Endometrium (tissue), 2 donors: ENCODE measurements around the gene CYP4F12.
"Not testable (repeated sequence)": the region's sequence is repeated elsewhere in the genome, so short reads cannot be mapped to it uniquely, and the experiment has no call there.

Experiments used
- FAIRE-seq: peaks from 2 replicates; lab custom pipeline; 2012; peaks lifted over from hg19 to GRCh38; lab: Jason Lieb, UNC
- donor health status: control.
- donor health status: control.

The CYP4F12 gene

GRCh38 chr19:15651791-15652190 is 21.1 kb upstream of the CYP4F12 start:
- no peak for FAIRE-seq

GRCh38 chr19:15652559-15653278 is 20.2 kb upstream of the CYP4F12 start:
- FAIRE-seq = no peak

GRCh38 chr19:15656467-15656866 is 16.4 kb upstream of the CYP4F12 start:
- FAIRE-seq = no peak

- FAIRE-seq = no peak
Observed at GRCh38 chr19:15663247-15663646, 9.6 kb upstream of the CYP4F12 start.

GRCh38 chr19:15666186-15666585 is 6.7 kb upstream of the CYP4F12 start:
- FAIRE-seq = no peak

DNA sequence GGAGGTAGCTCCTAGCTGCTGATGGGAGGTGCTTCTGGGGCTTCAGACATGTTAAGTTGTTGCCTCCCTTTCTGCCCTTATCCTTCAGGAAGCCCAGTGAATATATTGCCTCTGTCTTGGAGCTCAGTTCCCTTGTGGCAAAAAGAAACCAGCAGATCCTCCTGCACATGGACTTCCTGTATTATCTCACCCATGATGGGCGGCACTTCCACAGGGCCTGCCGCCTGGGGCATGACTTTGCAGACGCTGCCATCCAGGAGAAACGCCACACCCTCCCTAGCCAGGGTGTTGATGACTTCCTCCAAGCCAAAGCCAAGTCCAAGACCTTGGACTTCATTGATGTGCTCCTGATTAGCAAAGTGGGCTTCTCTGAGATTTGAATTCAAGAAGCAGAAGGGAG is 6.0 kb upstream of the CYP4F12 start:
- no peak for FAIRE-seq

GRCh38 chr19:15669440-15669839 is 3.4 kb upstream of the CYP4F12 start:
- no peak for FAIRE-seq

DNA sequence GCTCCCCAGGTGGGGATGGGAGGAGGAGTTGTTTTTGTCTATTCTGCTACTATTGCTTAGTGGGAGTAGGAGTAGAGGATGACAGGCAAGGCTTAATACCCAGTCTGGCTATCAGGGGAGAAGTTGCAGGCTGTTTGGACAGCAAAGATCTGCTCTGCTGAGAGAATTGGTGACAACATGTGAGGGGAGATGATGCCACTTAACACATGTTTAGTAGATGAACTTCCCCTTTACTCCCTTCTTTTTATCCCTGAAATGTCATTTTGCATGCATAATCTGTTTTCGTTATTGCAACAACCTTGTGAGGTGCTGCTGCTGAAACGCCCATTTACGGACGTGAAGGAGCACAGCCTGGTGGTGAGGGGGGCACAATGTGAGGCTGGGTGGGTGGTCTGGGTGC is 3.0 kb upstream of the CYP4F12 start:
- no peak for FAIRE-seq

DNA sequence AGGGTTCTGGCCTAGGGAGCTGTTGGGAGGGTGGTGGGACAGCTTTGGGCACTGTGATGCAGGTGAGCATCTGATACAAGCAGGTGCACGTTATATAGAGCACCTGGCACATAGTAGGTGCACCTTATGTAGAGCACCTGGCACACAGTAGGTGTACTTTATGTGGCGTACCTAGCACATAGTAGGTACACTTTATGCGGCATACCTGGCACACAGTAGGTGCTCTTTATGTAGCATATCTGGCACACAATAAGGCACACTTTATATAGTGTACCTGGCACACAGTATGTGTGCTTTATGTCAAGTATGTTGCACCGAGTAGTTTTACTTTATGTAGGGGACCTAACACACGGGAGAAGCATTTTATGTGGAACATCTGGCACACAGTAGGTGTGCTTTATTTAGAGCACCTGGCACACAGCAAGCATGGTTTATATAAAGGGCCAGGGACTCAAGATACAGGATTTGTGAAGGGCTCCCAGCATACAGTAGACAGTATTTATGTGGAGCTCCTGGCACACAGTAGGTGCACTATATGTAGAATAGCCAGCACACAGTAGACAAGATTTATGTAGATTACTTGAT is 1.6 kb upstream of the CYP4F12 start:
- FAIRE-seq = no peak

DNA sequence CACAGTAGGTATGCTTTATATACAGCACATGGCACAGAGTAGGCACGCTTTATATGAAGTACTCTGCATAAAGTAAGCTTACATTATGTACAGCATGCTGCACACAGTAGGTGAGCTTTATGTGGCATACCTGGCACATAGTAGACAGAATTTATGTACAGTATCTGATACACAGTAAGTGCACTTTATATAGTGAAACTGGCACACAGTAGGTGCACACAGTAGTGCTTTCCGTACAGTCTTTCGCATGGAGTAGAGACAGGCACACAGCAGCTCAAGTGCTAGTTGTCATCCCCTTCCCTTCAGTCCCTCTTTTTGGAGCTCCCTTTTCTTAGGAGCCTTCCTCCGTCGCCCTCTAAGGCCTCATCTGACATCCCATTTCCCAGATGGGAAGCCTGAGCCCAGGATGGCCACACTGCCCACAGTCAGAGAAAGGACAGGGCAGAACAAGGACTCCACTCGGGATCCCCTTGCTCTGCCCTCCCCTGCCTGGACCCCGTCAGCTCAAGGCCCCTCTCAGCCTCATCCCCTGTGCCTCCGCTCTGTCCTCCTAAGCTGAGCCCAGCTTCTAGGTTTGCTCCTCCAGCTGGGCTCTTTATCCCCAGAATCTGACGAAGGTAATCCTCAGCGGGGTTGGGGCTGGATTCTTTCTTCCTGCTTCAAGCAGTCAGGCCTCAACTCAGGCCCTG is 852 bp upstream of the CYP4F12 start:
- no peak for FAIRE-seq

GRCh38 chr19:15673176-15673654 is 328 bp downstream of the CYP4F12 start:
- no peak for FAIRE-seq

- no peak for FAIRE-seq
Observed at GRCh38 chr19:15675560-15675959, 2.7 kb downstream of the CYP4F12 start.

DNA sequence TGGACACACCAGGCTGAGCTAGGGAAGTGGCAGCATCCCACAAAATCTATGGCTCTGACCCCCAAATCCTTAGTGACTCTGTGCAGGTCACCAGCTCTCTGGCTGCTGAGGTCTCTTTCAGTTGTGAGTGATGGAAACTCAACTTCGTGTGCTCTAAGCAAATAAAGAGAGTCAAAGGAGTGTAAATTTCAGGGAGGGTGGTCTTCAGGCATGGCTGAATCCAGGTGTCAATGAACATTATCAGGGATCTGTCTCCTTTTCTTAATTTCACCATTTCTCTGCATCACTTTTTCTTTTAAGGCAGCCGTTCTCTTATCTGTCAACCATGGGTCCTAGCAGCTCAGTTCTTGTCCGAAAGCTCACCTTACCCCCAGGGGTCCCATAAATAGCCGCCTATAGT is 6.2 kb downstream of the CYP4F12 start:
- FAIRE-seq = no peak

DNA sequence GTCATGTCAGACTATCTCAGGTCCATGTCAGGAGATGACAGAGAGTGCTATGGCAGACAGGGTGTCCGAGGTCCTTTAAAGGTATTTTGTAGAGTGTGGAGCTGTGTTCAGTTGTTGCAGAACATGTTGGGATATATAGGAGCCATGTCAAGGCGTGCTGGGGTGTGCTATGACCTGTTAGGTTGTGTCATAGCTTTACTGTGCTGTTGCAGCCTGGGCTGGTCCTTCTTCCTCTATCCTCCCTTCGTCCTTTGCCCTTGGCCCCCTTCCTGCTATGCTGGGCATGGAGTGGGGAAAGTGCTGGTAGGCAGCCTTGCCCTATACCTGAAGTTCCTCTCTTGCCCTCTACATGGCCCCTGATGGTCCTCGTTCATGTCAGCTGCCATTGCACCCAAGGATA is 7.0 kb downstream of the CYP4F12 start:
- not testable (repeated sequence) for FAIRE-seq

- no peak for FAIRE-seq
Observed at GRCh38 chr19:15680478-15681322, 7.8 kb downstream of the CYP4F12 start.

GRCh38 chr19:15683411-15683810 is 10.5 kb downstream of the CYP4F12 start:
- no peak for FAIRE-seq

DNA sequence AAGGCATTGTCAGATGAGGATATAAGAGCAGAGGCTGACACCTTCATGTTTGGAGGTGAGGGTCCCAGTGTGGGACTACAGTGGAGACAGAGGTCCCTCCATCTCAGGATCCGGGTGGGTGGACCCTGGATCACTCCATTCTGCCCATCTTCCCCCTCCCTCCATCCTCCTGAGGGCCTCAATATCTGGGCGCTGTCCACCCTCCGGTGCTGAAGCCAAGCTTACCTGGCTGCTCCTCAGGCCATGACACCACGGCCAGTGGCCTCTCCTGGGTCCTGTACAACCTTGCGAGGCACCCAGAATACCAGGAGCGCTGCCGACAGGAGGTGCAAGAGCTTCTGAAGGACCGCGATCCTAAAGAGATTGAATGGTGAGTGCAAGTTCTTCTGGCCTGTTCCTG is 11.9 kb downstream of the CYP4F12 start:
- no peak for FAIRE-seq

DNA sequence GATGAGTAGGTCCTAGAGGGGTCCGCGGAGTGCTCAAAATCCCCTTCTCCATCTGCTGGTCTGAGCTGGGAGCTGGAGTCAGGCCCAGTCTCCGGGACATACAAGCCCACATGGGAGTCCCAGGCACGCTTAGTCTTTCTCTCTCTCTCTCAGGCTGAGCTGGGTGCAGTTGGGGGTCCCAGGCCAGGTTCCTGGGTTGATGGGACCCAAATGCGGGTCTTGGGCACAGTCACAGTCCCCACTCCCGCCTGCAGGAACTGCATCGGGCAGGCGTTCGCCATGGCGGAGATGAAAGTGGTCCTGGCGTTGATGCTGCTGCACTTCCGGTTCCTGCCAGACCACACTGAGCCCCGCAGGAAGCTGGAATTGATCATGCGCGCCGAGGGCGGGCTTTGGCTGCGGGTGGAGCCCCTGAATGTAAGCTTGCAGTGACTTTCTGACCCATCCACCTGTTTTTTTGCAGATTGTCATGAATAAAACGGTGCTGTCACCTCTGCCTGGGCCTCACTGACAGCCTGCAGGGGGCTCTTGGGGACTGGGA is 23.8 kb downstream of the CYP4F12 start:
- FAIRE-seq = no peak

DNA sequence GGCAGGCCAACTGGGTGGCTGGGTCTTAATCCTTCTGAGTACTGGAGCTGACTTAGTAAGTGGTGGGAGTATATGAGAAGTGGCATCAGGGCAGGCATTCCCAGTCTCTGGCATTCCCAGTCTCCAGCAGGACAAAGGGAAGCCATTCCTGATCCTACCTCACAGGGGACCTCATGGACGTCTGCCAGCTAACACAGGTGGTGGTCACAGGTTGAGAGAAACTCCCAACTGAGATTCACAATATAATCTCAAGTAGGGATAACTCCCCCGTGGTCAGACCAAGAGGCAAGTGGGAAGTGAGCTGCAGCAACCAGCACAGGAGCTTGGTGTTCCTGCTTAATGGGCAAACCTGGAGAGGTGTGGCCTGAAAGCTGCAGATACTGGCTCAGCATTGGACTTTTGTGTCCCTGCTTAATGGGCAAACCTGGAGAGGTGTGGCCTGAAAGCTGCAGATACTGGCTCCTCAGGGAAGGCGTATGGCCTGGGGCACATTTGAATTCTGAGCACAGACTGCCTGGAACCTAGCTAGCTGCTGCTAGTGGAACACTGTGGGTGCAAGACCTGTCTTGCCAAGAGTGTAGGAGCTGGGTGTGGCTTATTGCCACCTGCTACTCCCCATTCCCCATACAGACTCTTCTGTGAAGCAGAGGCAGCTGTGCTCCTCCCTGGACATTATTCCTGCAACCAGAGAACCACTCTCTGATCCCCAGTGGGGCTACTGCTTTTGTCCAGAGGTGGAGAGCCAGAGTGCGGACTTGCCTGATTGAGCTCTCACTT is 29.1 kb downstream of the CYP4F12 start:
- FAIRE-seq = no peak

GRCh38 chr19:15702534-15702930 is 29.6 kb downstream of the CYP4F12 start:
- no peak for FAIRE-seq

DNA sequence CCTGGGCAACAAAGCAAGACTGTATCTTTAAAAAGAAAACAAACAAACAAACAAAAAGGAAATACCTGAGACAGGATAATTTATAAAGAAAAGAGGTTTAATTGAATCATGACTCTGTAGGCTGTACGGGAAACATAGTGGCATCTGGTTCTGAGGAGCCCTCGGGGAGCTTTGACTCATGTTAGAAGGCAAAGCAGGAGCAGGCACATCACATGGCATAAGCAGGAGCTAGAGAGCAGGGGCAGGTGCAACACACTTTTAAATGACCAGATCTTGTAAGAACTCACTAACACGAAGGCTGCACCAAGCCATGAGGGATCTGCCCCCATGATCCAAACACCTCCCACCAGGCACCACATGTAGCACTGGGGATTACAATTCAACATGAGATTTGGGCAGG is 41.8 kb downstream of the CYP4F12 start:
- no peak for FAIRE-seq
